GM10266 (cell line): ENCODE results near the gene XPC.
A peak's percentile ranks its signal among the peaks of the same experiment; 100 is the strongest.

Source experiments
- DNase-seq: peaks from one replicate; pipeline ENCODE4 v3.0.0; 2012; ENCODE audit errors: extremely low spot score
- CTCF ChIP-seq: IDR thresholded peaks from 2 replicates; pipeline ENCODE4 v1.5.1; 2012; ENCODE audit warnings: mild to moderate bottlenecking, low read depth; ENCODE audit not compliant: control insufficient read depth, insufficient read depth; ENCODE audit errors: missing control alignments

XPC gene

GRCh38 chr3:14127516-14128161, 50.8 kb downstream of the XPC start:
- DNase-seq = no peak
- TF ChIP-seq CTCF = no peak

- DNase-seq = no peak
- no peak for TF ChIP-seq CTCF
Measured at GRCh38 chr3:14126887-14127505, 51.4 kb downstream of the XPC start.

GRCh38 chr3:14126017-14126886, 52.1 kb downstream of the XPC start:
- no peak for TF ChIP-seq CTCF
- no peak for DNase-seq

GRCh38 chr3:14125193-14126016, 53.0 kb downstream of the XPC start:
- DNase-seq = peak; percentile 40
- TF ChIP-seq CTCF = no peak

GRCh38 chr3:14124615-14125192, 53.7 kb downstream of the XPC start, which contains the start of the genes CHCHD4 and TMEM43:
Gene CHCHD4 (minus strand): TSS chr3:14124870. CDS start chr3:14124676, 194 bp downstream.
Gene TMEM43 (plus strand): TSS chr3:14125052. CDS start chr3:14125194, 142 bp downstream.
- no peak for TF ChIP-seq CTCF
- peak; percentile 99 for DNase-seq

- TF ChIP-seq CTCF = no peak
- DNase-seq = peak; percentile 78
Measured at GRCh38 chr3:14124223-14124614, 54.2 kb downstream of the XPC start.
